PC-3 (cell line): ENCODE data around the gene CLEC16A. TPM values are rescaled to one million over a fixed set of nuclear protein-coding genes. Genes with fewer than 3 reads are reported as not detected.

Source experiments
- ATAC-seq: fragments of 200-7000 bp; cut with Tn5 transposase; 2 replicates; pipeline ENCODE4 v1.9.1; 2020; ENCODE audit warnings: mild to moderate bottlenecking, moderate library complexity
- BruUV-seq: library from RNA; stranded (reverse); fragments of 400-500 nt; replicated peaks from 2 replicates; lab custom pipeline; 2021; lab: Mats Ljungman, UMichigan
- CTCF ChIA-PET: fragments of 300-600 bp; sonication (Branson Sonifier 250); formaldehyde crosslinking; loops from one replicate; lab custom pipeline; 2022; ENCODE audit warnings: antibody characterized with exemption; lab: Charles Lee
- POLR2A ChIA-PET: fragments of 300-600 bp; sonication (Branson Sonifier 250); formaldehyde crosslinking; loops from one replicate; lab custom pipeline; 2022; ENCODE audit warnings: antibody characterized with exemption; ENCODE audit not compliant: unreplicated experiment; lab: Charles Lee
- DNase-seq: peaks from one replicate; pipeline ENCODE4 v3.0.0-alpha.2; 2015
- H2AFZ ChIP-seq: fragments of 300-600 bp; sonication (generic); 2 replicates; pipeline ENCODE4 v1.6.0; 2016; ENCODE audit warnings: antibody characterized with exemption, low read length
- H3F3A ChIP-seq: fragments of 300-600 bp; sonication (generic); one replicate; pipeline ENCODE4 v1.6.0; 2017; ENCODE audit warnings: antibody characterized with exemption, low read length, control low read depth, mild to moderate bottlenecking; ENCODE audit not compliant: unreplicated experiment
- H3K27ac ChIP-seq: fragments of 300-600 bp; sonication (generic); 2 replicates; pipeline ENCODE4 v1.5.1; 2016; ENCODE audit warnings: mild to moderate bottlenecking, low read length
- H3K27me3 ChIP-seq: fragments of 300-600 bp; sonication (generic); 2 replicates; pipeline ENCODE4 v1.6.1; 2016; ENCODE audit warnings: low read length, mixed read lengths
- H3K36me3 ChIP-seq: fragments of 300-600 bp; sonication (generic); 2 replicates; pipeline ENCODE4 v1.6.1; 2016; ENCODE audit warnings: low read depth, mixed run types, low read length, mixed read lengths
- H3K4me1 ChIP-seq: fragments of 300-600 bp; sonication (generic); 2 replicates; pipeline ENCODE4 v1.5.1; 2016; ENCODE audit warnings: low read length; ENCODE audit not compliant: insufficient read depth
- H3K4me2 ChIP-seq: fragments of 300-600 bp; sonication (generic); 2 replicates; pipeline ENCODE4 v1.6.0; 2016; ENCODE audit warnings: low read length
- H3K4me3 ChIP-seq: fragments of 300-600 bp; sonication (generic); 2 replicates; pipeline ENCODE4 v1.5.1; 2016; ENCODE audit warnings: mild to moderate bottlenecking, low read length, mixed read lengths
- H3K79me2 ChIP-seq: fragments of 300-600 bp; sonication (generic); 2 replicates; pipeline ENCODE4 v1.6.1; 2017; ENCODE audit warnings: low read length, mixed read lengths
- H3K9ac ChIP-seq: fragments of 300-600 bp; sonication (generic); 2 replicates; pipeline ENCODE4 v1.6.0; 2016; ENCODE audit warnings: mild to moderate bottlenecking, low read length
- H3K9me2 ChIP-seq: fragments of 300-600 bp; sonication (generic); replicated peaks from 2 replicates; pipeline ENCODE4 v1.6.1; 2016; ENCODE audit warnings: mixed run types, low read length, mixed read lengths
- H3K9me3 ChIP-seq: fragments of 300-600 bp; sonication (generic); 2 replicates; pipeline ENCODE4 v1.6.1; 2016; ENCODE audit warnings: low read length, mixed read lengths
- H4K20me1 ChIP-seq: fragments of 300-600 bp; sonication (generic); 2 replicates; pipeline ENCODE4 v1.6.1; 2016; ENCODE audit warnings: low read length, mixed read lengths
- CTCF ChIP-seq: fragments of 300-600 bp; sonication (generic); conservative IDR thresholded peaks from 2 replicates; pipeline ENCODE4 v1.5.1; 2017; ENCODE audit warnings: antibody characterized with exemption, low read depth, mild to moderate bottlenecking, low read length
- EZH2 ChIP-seq: fragments of 300-600 bp; sonication (generic); IDR thresholded peaks from one replicate; pipeline ENCODE4 v1.6.1; 2017; ENCODE audit warnings: antibody characterized with exemption, mild to moderate bottlenecking, low read length; ENCODE audit not compliant: unreplicated experiment
- EZH2phosphoT487 ChIP-seq: fragments of 300-600 bp; sonication (generic); IDR thresholded peaks from 2 replicates; pipeline ENCODE4 v1.6.1; 2018; ENCODE audit warnings: mild to moderate bottlenecking, antibody characterized with exemption, low read length, borderline replicate concordance
- intact Hi-C: fragments of 100-400 bp; cut with micrococcal nuclease; formaldehyde crosslinking; loops from 2 replicates; pipeline ENCODE4 v1.9.0; 2023
- total RNA-seq: library from RNA; depleted of rRNA; stranded (reverse); fragments of >200 nt; gene quantifications from 2 replicates; pipeline ENCODE4 v1.2.3, GENCODE V29; 2014

The CLEC16A gene
- total RNA-seq, 1 experiment from 2014 or later, result 9.5 TPM

- Histone ChIP-seq H3K79me2 (no peaks in the 10 kb centered on the region), H3K27ac (no peak overlapping the region), H3K4me3 (no peak overlapping the region), H2AFZ (no peak overlapping the region), H3K4me2 (no peak overlapping the region), H3K9me3 (no peaks in the 10 kb centered on the region), H3K27me3 (no peaks in the 10 kb centered on the region), H3F3A (no peaks in the 10 kb centered on the region), H3K9me2 (no peaks in the 10 kb centered on the region), H4K20me1 (no peaks in the 10 kb centered on the region), H3K4me1 (no peaks in the 10 kb centered on the region), H3K36me3 (0 out of 2 replicates have a peak, but pooled peaks cover 3% of the 10 kb centered on the region), H3K9ac (no peak overlapping the region)
- BruUV-seq, result no TSS peak
- TF ChIP-seq EZH2 (no peak), EZH2phosphoT487 (no peak), CTCF (no peak)
- POLR2A ChIA-PET, result no interaction called here
- intact Hi-C loops, result no loop called here
- ATAC-seq (peak; percentile 38), DNase-seq (peak; percentile 33)
- CTCF ChIA-PET, result no interaction called here
Observed at GRCh38 chr16:10984509-10984908, 40.1 kb downstream of the CLEC16A start.

DNA sequence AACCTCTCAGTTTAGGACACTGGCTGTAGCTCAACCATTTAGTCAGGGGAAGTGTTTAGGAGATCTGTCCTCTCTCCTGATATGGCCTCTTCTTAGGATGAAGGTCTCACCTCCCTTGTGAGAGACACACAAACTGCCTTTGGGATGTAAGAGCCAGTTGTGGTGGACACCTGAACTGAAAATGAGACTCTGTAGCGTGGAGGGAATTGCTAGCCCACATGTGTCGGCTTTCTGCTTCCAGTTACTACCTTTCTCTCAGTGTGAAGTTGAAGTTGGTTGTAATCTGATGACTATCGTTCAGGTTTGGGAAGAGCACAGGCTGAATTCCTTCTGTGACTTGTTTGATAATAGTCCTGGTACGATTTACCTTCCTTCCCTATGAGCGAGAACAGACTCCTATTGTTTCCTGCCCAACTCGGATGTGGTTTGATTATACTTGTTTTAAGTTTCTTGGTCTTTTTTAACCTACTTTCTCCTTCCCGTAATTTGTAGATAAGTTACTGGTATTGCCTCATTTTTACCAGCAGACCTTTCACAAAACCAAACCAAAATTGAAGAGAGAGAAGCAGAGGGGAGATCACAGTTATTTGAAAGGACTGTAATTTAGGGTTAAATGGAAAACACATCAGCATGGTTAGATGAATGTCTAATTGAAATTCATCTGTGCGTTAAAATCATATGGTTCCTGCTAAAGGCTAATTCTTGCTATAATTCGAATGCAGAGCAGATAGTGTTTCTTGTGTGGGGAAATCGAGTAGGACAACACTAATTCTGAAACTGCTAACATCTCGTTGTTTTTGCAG, 43.2 kb downstream of the CLEC16A start:
- H2AFZ ChIP-seq, result no peak overlapping the region
- no peaks in the 10 kb centered on the region for H3K79me2 ChIP-seq
- no peak for DNase-seq
- H3K27me3 ChIP-seq, result no peaks in the 10 kb centered on the region
- ATAC-seq, result no peak
- CTCF ChIA-PET, result no interaction called here
- BruUV-seq, result no TSS peak
- H3K9me2 ChIP-seq, result no peaks in the 10 kb centered on the region
- no peaks in the 10 kb centered on the region for H3K9me3 ChIP-seq
- no peak overlapping the region for H3K4me2 ChIP-seq
- intact Hi-C loops, result no loop called here
- peaks cover 20% of the 10 kb centered on the region for H3K4me1 ChIP-seq
- 0 out of 2 replicates have a peak, but pooled peaks cover 3% of the 10 kb centered on the region for H3K36me3 ChIP-seq
- no peaks in the 10 kb centered on the region for H4K20me1 ChIP-seq
- TF ChIP-seq EZH2, result no peak
- no peak for TF ChIP-seq CTCF
- no peak for TF ChIP-seq EZH2phosphoT487
- H3F3A ChIP-seq, result peaks cover 7% of the 10 kb centered on the region
- POLR2A ChIA-PET, result no interaction called here
- no peak overlapping the region for H3K9ac ChIP-seq
- no peak overlapping the region for H3K4me3 ChIP-seq
- no peak overlapping the region for H3K27ac ChIP-seq

DNA sequence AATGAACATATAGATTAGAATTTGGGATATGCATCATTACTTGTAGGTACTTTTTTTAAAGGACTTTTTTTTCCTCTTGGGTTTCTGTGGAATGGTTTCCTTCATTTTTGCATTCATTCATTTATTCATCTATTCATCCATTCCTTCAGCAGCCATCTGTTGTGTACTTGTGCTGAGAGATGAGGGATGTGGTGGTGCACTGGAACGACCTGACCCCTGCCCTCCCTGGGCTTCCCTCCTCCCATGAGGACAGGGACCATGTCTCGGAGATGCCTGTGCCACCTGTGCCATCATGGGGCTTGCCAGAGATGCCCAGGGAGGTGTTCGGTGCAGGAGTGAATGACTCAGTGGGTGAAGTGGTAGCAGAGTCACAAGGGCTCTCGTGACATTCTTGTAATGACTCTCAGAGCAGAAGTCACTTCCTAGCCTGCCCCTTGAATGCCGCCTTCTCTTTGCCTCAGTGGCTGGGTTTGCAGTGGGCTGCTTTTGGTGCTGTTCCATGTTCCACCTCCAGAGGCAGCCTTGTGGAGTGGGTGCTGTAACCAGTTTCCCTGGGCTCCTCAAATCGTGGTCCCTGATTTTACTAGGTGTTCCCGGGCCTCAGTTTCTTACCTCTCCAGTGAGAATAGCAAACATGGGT, 43.9 kb downstream of the CLEC16A start:
- H3K79me2 ChIP-seq, result no peaks in the 10 kb centered on the region
- no peak overlapping the region for H3K9ac ChIP-seq
- no peak overlapping the region for H3K27ac ChIP-seq
- H3K4me3 ChIP-seq, result no peak overlapping the region
- H3K4me2 ChIP-seq, result no peak overlapping the region
- H3K9me2 ChIP-seq, result no peaks in the 10 kb centered on the region
- no peak for TF ChIP-seq EZH2phosphoT487
- no peak for TF ChIP-seq EZH2
- peak; percentile 51 for TF ChIP-seq CTCF
- no peaks in the 10 kb centered on the region for H3K36me3 ChIP-seq
- H4K20me1 ChIP-seq, result no peaks in the 10 kb centered on the region
- peaks cover 27% of the 10 kb centered on the region for H3K4me1 ChIP-seq
- H3F3A ChIP-seq, result peaks cover 7% of the 10 kb centered on the region
- DNase-seq (peak; percentile 6), ATAC-seq (no peak)
- POLR2A ChIA-PET, result no interaction called here
- BruUV-seq, result no TSS peak
- no peaks in the 10 kb centered on the region for H3K9me3 ChIP-seq
- no peak overlapping the region for H2AFZ ChIP-seq
- intact Hi-C loops, result no loop called here
- no peaks in the 10 kb centered on the region for H3K27me3 ChIP-seq
- CTCF ChIA-PET, result no interaction called here
